Spleen (tissue), 11 donors: Measurements from ENCODE around the gene DTL. TPM values are rescaled to one million over a fixed set of nuclear protein-coding genes. Genes with fewer than 3 reads are reported as not detected.
A peak's percentile ranks its signal among the peaks of the same experiment; 100 is the strongest.

Experiments
- DNase-seq: peaks from one replicate; pipeline ENCODE4 v3.0.0-alpha.2; 2020
- H3K27ac ChIP-seq, 8 donors: fragments of 200-600 bp; sonication (generic) in 7 of 8; 1 replicate in 4 of 8; 2 replicates in 4 of 8; pipeline versions ENCODE4 v1.5.0 to v1.8.0; 2016 to 2021; ENCODE audit warnings: inconsistent platforms in 4 of 8, mild to moderate bottlenecking in 4 of 8, moderate library complexity in 1 of 8
- H3K27me3 ChIP-seq, 7 donors: fragments of 200-600 bp; sonication (generic) in 6 of 7; replicated peaks in 1 of 7; 1 replicate in 4 of 7; 2 replicates in 3 of 7; pipeline versions ENCODE4 v1.5.0 to v1.8.0; 2016 to 2021; ENCODE audit warnings: inconsistent platforms in 3 of 7, mild to moderate bottlenecking in 1 of 7
- H3K36me3 ChIP-seq, 6 donors: fragments of 200-600 bp; sonication (generic) in 5 of 6; 1 replicate in 4 of 6; 2 replicates in 2 of 6; pipeline versions ENCODE4 v1.5.0 to v1.8.0; 2016 to 2021; ENCODE audit warnings: inconsistent platforms in 2 of 6
- H3K4me1 ChIP-seq, 6 donors: fragments of 200-600 bp; sonication (generic) in 5 of 6; 1 replicate in 3 of 6; 2 replicates in 3 of 6; pipeline versions ENCODE4 v1.5.0 to v1.8.0; 2016 to 2021; ENCODE audit warnings: inconsistent platforms in 3 of 6
- H3K4me3 ChIP-seq, 8 donors: fragments of 200-600 bp; sonication (generic) in 7 of 8; 1 replicate in 4 of 8; 2 replicates in 4 of 8; pipeline versions ENCODE4 v1.5.0 to v1.8.0; 2016 to 2021; ENCODE audit warnings: inconsistent platforms in 4 of 8, mild to moderate bottlenecking in 4 of 8, moderate library complexity in 2 of 8
- H3K9me3 ChIP-seq, 8 donors: fragments of 200-600 bp; sonication (generic) in 7 of 8; 1 replicate in 4 of 8; 2 replicates in 4 of 8; pipeline versions ENCODE4 v1.5.0 to v1.8.0; 2016 to 2021; ENCODE audit warnings: inconsistent platforms in 4 of 8
- POLR2A ChIP-seq, 3 donors: fragments of 450-650 bp; IDR thresholded peaks; one replicate each; pipeline ENCODE4 v1.5.1; 2017; ENCODE audit warnings: antibody characterized with exemption in 3 of 3, mild to moderate bottlenecking in 1 of 3
- POLR2AphosphoS5 ChIP-seq, 3 donors: sonication (generic); formaldehyde crosslinking; IDR thresholded peaks; one replicate each; pipeline ENCODE4 v1.5.1; 2017; ENCODE audit warnings: antibody characterized with exemption in 3 of 3
- WGBS, 5 donors: extraction: QIAGEN DNeasy Blood & Tissue Kit in 3 of 5; methylation state at CpG; one replicate each; pipeline versions ENCODE4 v1.1.5 to v1.1.7; 2013 to 2018; 5-methylcytosine and 5-hydroxymethylcytosine counted together
- intact Hi-C: fragments of 100-400 bp; cut with DNase I; formaldehyde crosslinking; loops from one replicate; pipeline ENCODE4 v1.15.0; 2023; ENCODE audit warnings: low total_unique reads
- polyA plus RNA-seq, 3 donors: library from polyadenylated mRNA; stranded (reverse); fragments of 200-250 nt; gene quantifications; one replicate each; pipeline ENCODE4 v1.2.1, GENCODE V29; 2013
- total RNA-seq, 7 donors: library from RNA; depleted of rRNA in 3 of 7; stranded (reverse); fragments of >200 nt in 3 of 7; fragmentation: NEBNext Ultra II Directional in 4 of 7; extraction: Animal tissue kit (Norgen Biotek cat#: 25700) in 4 of 7; gene quantifications; one replicate each; pipeline versions ENCODE4 v1.1.0 to v1.2.1, GENCODE V29; 2016 to 2021
- TF ChIP-seq, protein P1 (sequence below), 11 experiments: fragments of 200-600 bp in 7 of 11; fragments of 450-650 bp in 4 of 11; sonication (generic) in 4 of 11; IDR thresholded peaks in 8 of 11; conservative IDR thresholded peaks in 3 of 11; 1 replicate in 7 of 11; 2 replicates in 4 of 11; pipeline versions ENCODE4 v1.4.0 to v1.8.0; 2016 to 2021; ENCODE audit warnings: antibody characterized with exemption in 11 of 11, inconsistent platforms in 4 of 11, mild to moderate bottlenecking in 1 of 11
- donor health status: healthy with polysubstance abuse.
- donor health status: DM: no; HTN: no; CAD: no; lungs with moderate emphysema.
- donor health status: DM: no; HTN: no; CAD: no.
- donor health status: Bipolar disorder and iron deficiency.
- donor health status: healthy.
- donor health status: DM: no; HTN: no; CAD: no.
- donor health status: DM: yes; HTN: yes; CAD: no.

DTL gene
- total and polyA plus RNA-seq, 10 donors: 0.76 to 15.7 (median 9.2) TPM

GRCh38 chr1:212142883-212143530, 107.5 kb downstream of the DTL start:
- no peak for DNase-seq
- 88 to 100% (median 100%) methylated on average over 2 of the region's 2 CpGs for WGBS, 5 donors
- H3K9me3 ChIP-seq: no peaks in the 10 kb centered on the region
- no peaks in the 10 kb centered on the region for H3K27me3 ChIP-seq
- H3K4me1 ChIP-seq: peaks cover 0 to 3% (median 0%) of the 10 kb centered on the region in 6 donors
- TF ChIP-seq, protein P1, sequence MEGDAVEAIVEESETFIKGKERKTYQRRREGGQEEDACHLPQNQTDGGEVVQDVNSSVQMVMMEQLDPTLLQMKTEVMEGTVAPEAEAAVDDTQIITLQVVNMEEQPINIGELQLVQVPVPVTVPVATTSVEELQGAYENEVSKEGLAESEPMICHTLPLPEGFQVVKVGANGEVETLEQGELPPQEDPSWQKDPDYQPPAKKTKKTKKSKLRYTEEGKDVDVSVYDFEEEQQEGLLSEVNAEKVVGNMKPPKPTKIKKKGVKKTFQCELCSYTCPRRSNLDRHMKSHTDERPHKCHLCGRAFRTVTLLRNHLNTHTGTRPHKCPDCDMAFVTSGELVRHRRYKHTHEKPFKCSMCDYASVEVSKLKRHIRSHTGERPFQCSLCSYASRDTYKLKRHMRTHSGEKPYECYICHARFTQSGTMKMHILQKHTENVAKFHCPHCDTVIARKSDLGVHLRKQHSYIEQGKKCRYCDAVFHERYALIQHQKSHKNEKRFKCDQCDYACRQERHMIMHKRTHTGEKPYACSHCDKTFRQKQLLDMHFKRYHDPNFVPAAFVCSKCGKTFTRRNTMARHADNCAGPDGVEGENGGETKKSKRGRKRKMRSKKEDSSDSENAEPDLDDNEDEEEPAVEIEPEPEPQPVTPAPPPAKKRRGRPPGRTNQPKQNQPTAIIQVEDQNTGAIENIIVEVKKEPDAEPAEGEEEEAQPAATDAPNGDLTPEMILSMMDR (IDR thresholded peaks at IDR 0.05 in 8 of 11, conservative IDR thresholded peaks at IDR 0.05 in 3 of 11): no peak
- TF ChIP-seq POLR2A (IDR thresholded peaks at IDR 0.05) (no peak), POLR2AphosphoS5 (IDR thresholded peaks at IDR 0.05) (no peak)
- no peak overlapping the region for H3K4me3 ChIP-seq
- H3K27ac ChIP-seq: no peak overlapping the region
- H3K36me3 ChIP-seq: no peaks in the 10 kb centered on the region
- intact Hi-C loops: no loop called here

DNA sequence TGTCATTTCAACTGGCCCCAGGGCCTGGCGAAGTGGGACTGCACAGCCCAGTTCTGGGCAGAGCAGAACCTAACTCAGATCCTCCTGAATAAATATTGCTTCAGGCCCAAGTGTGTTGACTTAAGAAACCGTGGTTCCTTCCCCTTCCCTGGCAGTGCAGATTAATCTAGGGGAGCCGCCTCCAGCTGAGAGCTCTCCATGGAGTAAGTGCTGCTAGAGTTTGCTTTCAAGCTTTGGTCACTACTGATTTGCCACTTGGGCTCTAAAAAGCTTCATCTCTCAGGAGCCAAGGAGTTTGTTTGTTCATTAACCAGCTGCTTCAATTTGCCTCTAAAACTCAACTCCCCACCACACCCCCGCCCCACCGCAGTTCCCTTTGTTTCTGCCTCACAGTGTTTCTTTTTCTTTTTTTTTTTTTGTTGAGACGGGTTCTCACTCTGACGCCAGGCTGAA, 112.1 kb downstream of the DTL start:
- no peaks in the 10 kb centered on the region for H3K36me3 ChIP-seq
- no peaks in the 10 kb centered on the region for H3K9me3 ChIP-seq
- no peaks in the 10 kb centered on the region for H3K27me3 ChIP-seq
- TF ChIP-seq POLR2AphosphoS5 (IDR thresholded peaks at IDR 0.05) (no peak), POLR2A (IDR thresholded peaks at IDR 0.05) (no peak)
- TF ChIP-seq, protein P1 (IDR thresholded peaks at IDR 0.05 in 8 of 11, conservative IDR thresholded peaks at IDR 0.05 in 3 of 11): no peak
- 82 to 92% (median 86%) methylated on average over 7 of the region's 7 CpGs for WGBS, 5 donors
- DNase-seq: no peak
- intact Hi-C loops: no loop called here
- no peak overlapping the region for H3K27ac ChIP-seq
- H3K4me1 ChIP-seq: peaks cover 0 to 10% (median 3%) of the 10 kb centered on the region in 6 donors
- H3K4me3 ChIP-seq: no peak overlapping the region

DNA sequence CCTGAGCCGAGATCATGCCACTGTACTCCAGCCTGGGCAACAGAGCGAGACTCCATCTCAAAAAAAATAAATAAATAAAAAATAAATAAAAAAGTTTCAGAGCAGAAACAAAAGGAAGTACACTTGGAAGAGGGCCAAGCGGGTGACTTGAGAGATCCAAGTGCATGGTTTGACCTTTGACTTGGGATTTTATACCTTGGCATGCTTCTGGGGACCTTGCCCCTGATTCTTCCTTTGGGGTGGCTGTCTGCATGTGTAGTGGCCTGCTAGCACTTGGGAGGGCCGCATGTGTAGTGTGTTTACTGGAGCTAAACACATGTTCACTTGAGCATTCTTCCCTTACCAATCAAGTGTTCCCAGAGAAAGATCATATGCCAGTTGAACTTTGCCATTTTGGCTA, 114.0 kb downstream of the DTL start:
- no peak for TF ChIP-seq POLR2AphosphoS5 (IDR thresholded peaks at IDR 0.05)
- TF ChIP-seq, protein P1 (IDR thresholded peaks at IDR 0.05 in 8 of 11, conservative IDR thresholded peaks at IDR 0.05 in 3 of 11): no peak
- no peak for TF ChIP-seq POLR2A (IDR thresholded peaks at IDR 0.05)
- intact Hi-C loops: no loop called here
- Histone ChIP-seq H3K4me1 (peaks cover 0 to 12% (median 3%) of the 10 kb centered on the region in 6 donors), H3K27ac (no peak overlapping the region), H3K36me3 (no peaks in the 10 kb centered on the region), H3K27me3 (no peaks in the 10 kb centered on the region), H3K9me3 (peaks cover 0 to 3% (median 0%) of the 10 kb centered on the region in 8 donors), H3K4me3 (no peak overlapping the region)
- DNase-seq: no peak
- WGBS, 5 donors: 83 to 88% (median 85%) methylated on average over 4 of the region's 4 CpGs

- DNase-seq: no peak
- peak overlapping the region in 3 of 8 donors; percentile 16 to 36 (median 35) for H3K27ac ChIP-seq
These were observed 116.8 kb downstream of the DTL start for GRCh38 chr1:212152308-212152693.

More at GRCh38 chr1:212152308-212152693, 116.8 kb downstream of the DTL start:
- H3K36me3 ChIP-seq: no peaks in the 10 kb centered on the region
- TF ChIP-seq, protein P1 (IDR thresholded peaks at IDR 0.05 in 8 of 11, conservative IDR thresholded peaks at IDR 0.05 in 3 of 11): no peak
- TF ChIP-seq POLR2AphosphoS5 (IDR thresholded peaks at IDR 0.05): no peak
- no peak for TF ChIP-seq POLR2A (IDR thresholded peaks at IDR 0.05)
- no peaks in the 10 kb centered on the region for H3K27me3 ChIP-seq
- H3K4me3 ChIP-seq: no peak overlapping the region
- intact Hi-C loops: no loop called here
- peaks cover 0 to 4% (median 0%) of the 10 kb centered on the region in 8 donors for H3K9me3 ChIP-seq
- 14 to 50% (median 35%) methylated on average over 2 of the region's 2 CpGs for WGBS, 5 donors
- peaks cover 0 to 12% (median 3%) of the 10 kb centered on the region in 6 donors for H3K4me1 ChIP-seq
